GM12872 (cell line): ENCODE results near the gene PIGP.

Source experiments
- CTCF ChIP-seq: IDR thresholded peaks from 3 replicates; pipeline ENCODE4 v1.5.1; 2011; ENCODE audit warnings: low read depth, mild to moderate bottlenecking, low read length, moderate library complexity; ENCODE audit not compliant: insufficient read depth

The PIGP gene

GRCh38 chr21:37082375-37082774, 9.5 kb upstream of the PIGP start:
- no peak for TF ChIP-seq CTCF

- TF ChIP-seq CTCF: peak; percentile 44; the same call in 2 of the 3 replicates
These were observed 6.4 kb upstream of the PIGP start for GRCh38 chr21:37079211-37079824.

GRCh38 chr21:37077403-37077802, 4.5 kb upstream of the PIGP start:
- TF ChIP-seq CTCF: no peak

GRCh38 chr21:37076087-37076850, 3.4 kb upstream of the PIGP start:
- TF ChIP-seq CTCF: no peak

GRCh38 chr21:37075214-37075770, 2.4 kb upstream of the PIGP start:
- no peak for TF ChIP-seq CTCF

- no peak for TF ChIP-seq CTCF
These were observed 1.7 kb upstream of the PIGP start for GRCh38 chr21:37074546-37074945.

- TF ChIP-seq CTCF: no peak
These were observed 1.3 kb upstream of the PIGP start for GRCh38 chr21:37074197-37074510.
